Tibial artery (tissue), 4 donors: ENCODE data around the gene KIF13A.

Experiments used
- DNase-seq, 2 donors: peaks; one replicate each; pipeline ENCODE4 v3.0.0-alpha.2; 2019
- H3K27ac ChIP-seq, 2 donors: fragments of 200-600 bp; sonication (generic) in 1 of 2; 1 replicate in 1 of 2; 2 replicates in 1 of 2; pipeline ENCODE4 v1.5.1; 2018 to 2019; ENCODE audit warnings: mild to moderate bottlenecking in 1 of 2
- H3K27me3 ChIP-seq, 2 donors: fragments of 200-600 bp; sonication (generic) in 1 of 2; one replicate each; pipeline versions ENCODE4 v1.5.1 to v1.6.0; 2016 to 2019
- H3K36me3 ChIP-seq, 3 donors: fragments of 200-600 bp; sonication (generic) in 2 of 3; one replicate each; pipeline ENCODE4 v1.5.1; 2016 to 2019; ENCODE audit warnings: mild to moderate bottlenecking in 2 of 3
- H3K4me1 ChIP-seq, 4 donors: fragments of 200-600 bp; sonication (generic) in 2 of 4; 1 replicate in 3 of 4; 2 replicates in 1 of 4; pipeline ENCODE4 v1.5.1; 2016 to 2019
- H3K4me3 ChIP-seq, 2 donors: fragments of 200-600 bp; sonication (generic) in 1 of 2; 1 replicate in 1 of 2; 2 replicates in 1 of 2; pipeline ENCODE4 v1.5.1; 2018 to 2019; ENCODE audit warnings: mild to moderate bottlenecking in 2 of 2
- H3K9me3 ChIP-seq, 3 donors: fragments of 200-600 bp; sonication (generic) in 1 of 3; one replicate each; pipeline ENCODE4 v1.5.1; 2016 to 2019
- intact Hi-C: fragments of 100-400 bp; cut with DNase I; formaldehyde crosslinking; loops from one replicate; pipeline ENCODE4 v1.15.0; 2023; ENCODE audit warnings: low total_unique reads
- TF ChIP-seq, protein P1 (sequence below), 2 experiments: fragments of 200-600 bp in 1 of 2; fragments of 450-650 bp in 1 of 2; IDR thresholded peaks; one replicate each; pipeline ENCODE4 v1.5.1; 2017 to 2019; ENCODE audit warnings: antibody characterized with exemption in 2 of 2, mild to moderate bottlenecking in 1 of 2, moderate library complexity in 1 of 2

Gene KIF13A

DNA sequence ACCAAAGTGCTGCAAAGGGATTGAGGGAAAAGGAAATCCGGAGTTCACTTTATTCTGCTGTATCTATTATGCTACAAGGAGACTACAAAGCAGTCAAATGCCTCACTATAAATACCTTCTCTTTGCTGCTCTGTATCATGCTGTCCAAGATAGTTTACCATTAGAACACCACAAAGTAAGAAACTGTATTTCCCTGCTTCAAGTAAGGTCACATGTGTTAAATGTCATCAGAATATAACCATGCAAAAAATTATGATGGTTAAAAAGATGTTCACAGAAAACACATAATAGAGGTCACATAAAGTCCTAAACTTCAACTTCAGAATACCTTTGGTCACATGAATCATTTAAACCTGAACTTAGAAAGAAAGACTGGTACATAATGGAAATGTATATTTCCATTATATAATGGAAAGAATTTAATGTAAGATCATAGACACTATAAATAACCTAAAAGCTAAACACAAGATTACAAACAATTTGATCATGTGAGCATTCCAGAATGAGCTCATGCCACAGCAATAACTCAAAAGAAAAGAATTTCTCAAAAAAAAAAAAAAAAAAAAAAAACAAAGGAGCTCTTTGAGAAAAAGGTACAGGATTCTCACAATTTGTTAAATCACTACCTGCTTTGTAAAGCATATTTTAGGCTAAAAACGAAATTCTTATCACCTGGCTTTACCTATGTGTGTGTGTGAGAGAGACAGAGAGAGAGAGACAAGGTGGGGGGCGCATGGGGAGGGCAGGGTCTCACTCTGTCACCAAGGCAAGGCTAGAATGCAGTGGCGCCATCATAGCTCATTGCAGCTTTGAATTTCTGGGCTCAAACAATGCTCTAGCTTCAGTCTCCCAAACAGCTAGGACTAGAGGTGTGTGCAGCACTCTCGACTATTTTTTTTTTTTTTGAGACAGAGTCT lies 58.7 kb downstream of the KIF13A start:
- Histone ChIP-seq H3K27ac (peak overlapping the region; percentile 45 to 61), H3K4me1 (peaks cover 11 to 88% (median 55%) of the 10 kb centered on the region in 4 donors), H3K9me3 (no peaks in the 10 kb centered on the region), H3K36me3 (no peaks in the 10 kb centered on the region), H3K4me3 (no peak overlapping the region), H3K27me3 (no peaks in the 10 kb centered on the region)
- intact Hi-C loops = no loop called here
- DNase-seq = no peak
- TF ChIP-seq, protein P1, sequence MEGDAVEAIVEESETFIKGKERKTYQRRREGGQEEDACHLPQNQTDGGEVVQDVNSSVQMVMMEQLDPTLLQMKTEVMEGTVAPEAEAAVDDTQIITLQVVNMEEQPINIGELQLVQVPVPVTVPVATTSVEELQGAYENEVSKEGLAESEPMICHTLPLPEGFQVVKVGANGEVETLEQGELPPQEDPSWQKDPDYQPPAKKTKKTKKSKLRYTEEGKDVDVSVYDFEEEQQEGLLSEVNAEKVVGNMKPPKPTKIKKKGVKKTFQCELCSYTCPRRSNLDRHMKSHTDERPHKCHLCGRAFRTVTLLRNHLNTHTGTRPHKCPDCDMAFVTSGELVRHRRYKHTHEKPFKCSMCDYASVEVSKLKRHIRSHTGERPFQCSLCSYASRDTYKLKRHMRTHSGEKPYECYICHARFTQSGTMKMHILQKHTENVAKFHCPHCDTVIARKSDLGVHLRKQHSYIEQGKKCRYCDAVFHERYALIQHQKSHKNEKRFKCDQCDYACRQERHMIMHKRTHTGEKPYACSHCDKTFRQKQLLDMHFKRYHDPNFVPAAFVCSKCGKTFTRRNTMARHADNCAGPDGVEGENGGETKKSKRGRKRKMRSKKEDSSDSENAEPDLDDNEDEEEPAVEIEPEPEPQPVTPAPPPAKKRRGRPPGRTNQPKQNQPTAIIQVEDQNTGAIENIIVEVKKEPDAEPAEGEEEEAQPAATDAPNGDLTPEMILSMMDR (IDR thresholded peaks at IDR 0.05) = no peak

DNA sequence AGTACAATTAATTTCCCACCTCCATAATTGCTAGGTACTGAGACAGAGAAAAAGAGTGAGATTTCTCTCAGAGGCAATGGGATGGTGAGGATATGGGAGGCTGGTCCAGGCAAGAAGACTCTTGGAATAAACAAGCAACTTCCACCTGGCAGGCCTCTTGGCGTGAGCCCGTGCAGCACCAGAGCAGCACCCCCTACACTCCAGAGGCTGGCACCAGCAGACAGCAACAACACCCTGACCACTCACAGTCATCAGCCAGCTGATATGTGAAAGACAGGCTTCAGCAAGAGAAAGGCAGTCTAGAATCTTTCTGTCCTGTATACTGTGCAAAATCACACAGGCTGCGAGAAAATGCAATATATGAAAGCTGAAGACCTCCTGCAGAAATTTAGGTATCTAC lies 59.7 kb downstream of the KIF13A start:
- Histone ChIP-seq H3K27ac (peak overlapping the region in 1 of 2 donors; percentile 61), H3K9me3 (no peaks in the 10 kb centered on the region), H3K27me3 (no peaks in the 10 kb centered on the region), H3K4me3 (no peak overlapping the region), H3K36me3 (no peaks in the 10 kb centered on the region), H3K4me1 (peaks cover 8 to 88% (median 54%) of the 10 kb centered on the region in 4 donors)
- intact Hi-C loops = no loop called here
- DNase-seq = no peak
- TF ChIP-seq, protein P1 (IDR thresholded peaks at IDR 0.05) = no peak

- no peak for DNase-seq
- Histone ChIP-seq H3K36me3 (no peaks in the 10 kb centered on the region), H3K9me3 (no peaks in the 10 kb centered on the region), H3K4me3 (no peak overlapping the region), H3K27ac (peak overlapping the region in 1 of 2 donors; percentile 26), H3K4me1 (peaks cover 0 to 85% (median 26%) of the 10 kb centered on the region in 4 donors), H3K27me3 (no peaks in the 10 kb centered on the region)
- TF ChIP-seq, protein P1 (IDR thresholded peaks at IDR 0.05) = no peak
- intact Hi-C loops = no loop called here
Observed at GRCh38 chr6:17923401-17923863, 64.0 kb downstream of the KIF13A start.

GRCh38 chr6:17921454-17921853 lies 66.0 kb downstream of the KIF13A start:
- Histone ChIP-seq H3K27ac (no peak overlapping the region), H3K4me1 (peaks cover 0 to 86% (median 25%) of the 10 kb centered on the region in 4 donors), H3K27me3 (no peaks in the 10 kb centered on the region), H3K4me3 (no peak overlapping the region), H3K9me3 (no peaks in the 10 kb centered on the region), H3K36me3 (no peaks in the 10 kb centered on the region)
- no peak for DNase-seq
- TF ChIP-seq, protein P1 (IDR thresholded peaks at IDR 0.05) = no peak
- intact Hi-C loops = no loop called here

- Histone ChIP-seq H3K36me3 (no peaks in the 10 kb centered on the region), H3K27ac (peak overlapping the region in 1 of 2 donors; percentile 7), H3K4me1 (peaks cover 0 to 69% (median 23%) of the 10 kb centered on the region in 4 donors), H3K27me3 (no peaks in the 10 kb centered on the region), H3K4me3 (no peak overlapping the region), H3K9me3 (no peaks in the 10 kb centered on the region)
- TF ChIP-seq, protein P1 (IDR thresholded peaks at IDR 0.05) = no peak
- DNase-seq = no peak
- intact Hi-C loops = loop anchor here (10.0 kb wide), 1 partner anchor 65 kb away; the partner anchor contains the start of gene KIF13A
Observed at GRCh38 chr6:17919496-17919895, 67.9 kb downstream of the KIF13A start.
